HG03378 (cell line): ENCODE results near the gene MYH10.

Experiments used
- ATAC-seq: cut with Tn5 transposase; IDR thresholded peaks from one replicate; pipeline ENCODE4 v1.9.1; 2021; ENCODE audit warnings: mild to moderate bottlenecking, moderate library complexity; ENCODE audit not compliant: unreplicated experiment

MYH10 gene

GRCh38 chr17:8649157-8650118 is 18.9 kb upstream of the MYH10 start:
- ATAC-seq = no peak

DNA sequence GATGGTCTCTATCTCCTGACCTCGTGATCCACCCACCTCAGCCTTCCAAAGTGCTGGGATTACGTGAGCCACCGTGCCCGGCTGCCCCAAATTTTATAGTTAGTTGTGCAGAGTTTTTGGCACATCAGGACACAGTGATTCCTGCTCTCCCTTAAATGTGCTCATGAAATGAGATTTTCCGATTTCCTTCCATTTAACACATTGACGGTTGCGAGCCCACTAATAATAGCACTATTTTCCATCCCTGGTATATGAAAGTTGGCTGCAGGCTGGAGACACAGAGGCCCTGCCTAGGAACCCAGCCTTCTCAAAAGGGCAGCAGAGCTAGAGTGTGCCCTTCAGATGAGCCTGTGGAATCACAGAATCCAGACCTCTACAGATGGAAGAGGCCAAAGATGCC is 17.4 kb upstream of the MYH10 start:
- ATAC-seq = no peak

- ATAC-seq = no peak
Observed at GRCh38 chr17:8647202-8647601, 16.7 kb upstream of the MYH10 start.

DNA sequence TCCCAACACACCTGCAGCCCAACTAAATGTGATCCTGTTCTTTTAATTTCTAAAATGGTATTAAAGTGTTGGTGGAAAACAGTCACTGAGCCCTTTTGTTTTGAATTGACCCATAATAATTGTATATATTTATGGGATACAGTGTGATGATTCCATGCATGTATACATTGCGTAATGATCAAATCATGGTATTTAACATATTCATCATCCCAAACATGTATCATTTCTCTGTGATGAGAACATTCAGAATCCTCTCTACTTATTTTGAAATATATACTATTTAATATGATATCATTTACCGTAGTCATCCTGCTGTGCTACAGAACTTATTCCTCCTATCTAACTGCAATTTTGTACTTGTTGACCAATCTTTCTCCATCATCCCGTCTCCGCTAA is 14.0 kb upstream of the MYH10 start:
- ATAC-seq = no peak

DNA sequence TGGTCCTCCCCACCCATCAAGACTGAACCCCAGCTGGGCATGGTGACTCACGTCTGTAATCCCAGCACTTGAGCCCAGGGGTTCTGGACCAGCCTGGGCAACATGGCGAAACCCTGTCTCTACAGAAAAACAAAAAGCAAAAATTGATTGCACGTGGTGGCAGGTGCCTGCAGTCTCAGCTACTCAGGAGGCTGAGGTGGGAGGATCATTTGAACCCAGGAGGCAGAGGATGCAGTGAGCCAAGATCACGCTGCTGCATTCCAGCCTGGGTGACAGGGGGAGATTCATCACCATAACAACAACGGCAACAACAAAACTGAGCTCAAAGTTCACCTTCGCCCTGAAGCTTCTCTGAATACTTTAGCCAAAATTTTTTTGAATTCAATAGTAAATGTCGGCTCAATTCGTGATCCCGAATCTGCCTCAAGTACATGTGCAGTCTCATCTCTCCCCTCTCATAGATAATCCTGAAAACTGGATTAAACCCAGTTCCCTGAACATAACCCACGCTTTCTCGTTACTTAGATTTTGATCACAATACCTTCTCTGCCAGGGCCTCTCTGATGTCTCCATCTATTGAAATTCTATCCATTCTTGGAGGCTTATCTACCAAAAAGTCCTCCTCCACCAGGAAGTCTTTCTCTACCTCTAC is 13.5 kb upstream of the MYH10 start:
- ATAC-seq = no peak

DNA sequence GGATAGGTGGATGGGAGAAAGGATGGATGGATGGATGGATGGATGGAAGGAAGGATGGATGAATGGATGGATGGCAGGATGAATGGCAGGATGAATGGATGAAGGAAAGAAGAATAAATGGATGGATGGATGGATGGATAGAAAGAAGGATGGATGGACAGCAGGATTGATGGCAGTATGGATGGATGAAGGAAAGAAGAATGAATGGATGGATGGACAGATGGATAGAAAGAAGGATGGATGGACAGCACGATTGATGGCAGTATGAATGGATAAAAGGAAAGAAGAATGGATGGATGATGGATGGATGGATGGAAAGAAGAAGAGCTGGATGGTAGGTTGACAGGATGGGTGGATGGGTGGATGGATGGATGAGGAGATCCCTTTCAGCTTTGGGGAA is 9.2 kb upstream of the MYH10 start:
- no peak for ATAC-seq

DNA sequence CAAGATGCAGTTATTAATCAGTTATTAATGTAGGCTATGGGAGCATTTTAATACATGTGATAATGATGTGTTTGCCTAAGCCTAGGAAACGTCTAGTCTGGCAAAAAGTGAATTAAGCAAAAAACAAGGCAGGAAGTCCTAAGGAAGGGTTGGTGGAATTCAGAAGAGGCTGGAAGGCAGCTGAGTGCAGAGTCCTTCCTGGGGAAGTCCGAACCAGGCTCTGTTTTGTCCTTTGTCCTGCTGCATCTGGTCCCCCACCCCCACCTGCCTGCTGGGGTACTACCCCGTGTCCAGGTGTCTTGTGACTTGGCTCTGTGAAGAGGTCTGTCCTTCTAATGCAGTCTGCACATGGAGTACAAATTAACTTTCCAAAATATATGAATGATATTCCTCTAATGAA is 1.5 kb upstream of the MYH10 start:
- no peak for ATAC-seq

DNA sequence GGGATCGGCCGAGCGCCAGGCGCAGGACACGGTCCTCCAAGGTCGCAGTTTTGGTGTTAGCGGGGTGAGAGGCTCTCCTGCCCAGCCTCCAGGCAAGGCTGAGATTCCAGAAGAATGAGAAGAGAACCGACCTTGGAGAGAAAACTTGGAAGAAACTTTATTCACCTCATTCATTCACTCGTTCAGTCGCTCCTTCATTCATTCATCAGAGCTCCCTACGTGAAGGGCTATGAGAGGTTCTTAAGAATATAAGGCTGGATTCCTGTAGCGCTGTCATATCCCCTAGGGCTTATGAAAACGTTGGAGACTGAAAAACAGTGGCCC is 991 bp upstream of the MYH10 start:
- ATAC-seq = no peak

- peak; percentile 84 for ATAC-seq
Observed at GRCh38 chr17:8630802-8631553, 453 bp upstream of the MYH10 start.

- ATAC-seq = no peak
Observed at GRCh38 chr17:8629371-8630226, 926 bp downstream of the MYH10 start.

DNA sequence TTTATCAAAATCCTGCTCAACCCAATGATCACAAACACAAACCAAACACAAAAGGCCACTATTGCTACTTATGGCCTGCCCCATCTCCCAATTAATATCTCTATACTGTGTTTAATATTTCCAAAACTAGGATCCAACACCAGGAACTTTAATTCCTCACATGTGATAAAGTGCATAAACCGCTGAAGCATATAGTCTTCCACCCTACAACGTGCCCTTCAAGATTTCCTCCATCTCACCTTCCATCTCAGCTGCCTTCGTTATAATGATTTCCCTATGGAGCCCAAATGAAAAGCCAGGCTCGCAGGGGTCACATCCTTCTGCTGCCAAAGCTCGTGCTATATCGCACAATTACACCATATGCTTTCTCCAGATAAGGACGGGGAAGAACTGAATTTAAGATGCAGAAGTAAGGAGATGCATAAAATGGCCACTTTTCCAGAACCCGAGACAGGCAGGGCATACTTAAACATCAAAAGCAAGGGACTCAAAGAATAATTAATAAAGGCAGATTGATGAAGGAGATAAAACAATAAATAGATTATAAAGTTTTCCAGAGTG is 1.8 kb downstream of the MYH10 start:
- ATAC-seq = no peak

DNA sequence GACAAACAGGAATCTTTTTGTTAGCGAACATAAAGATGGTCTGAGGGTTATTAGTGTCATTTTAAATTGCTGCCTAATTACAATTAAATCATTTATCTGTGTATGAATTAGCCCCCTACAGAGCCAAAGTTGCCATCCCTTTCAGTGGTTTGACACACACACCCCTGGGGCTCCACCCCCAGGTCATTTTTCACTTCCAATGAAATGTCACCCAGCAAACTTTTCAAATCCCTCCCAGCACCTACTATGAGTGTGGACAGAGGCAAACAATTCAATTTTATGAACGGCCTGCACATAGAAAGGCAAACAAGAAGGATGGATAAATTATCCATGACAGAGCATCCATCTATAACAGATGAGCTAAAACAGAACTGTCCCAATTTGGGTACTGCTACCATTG is 2.4 kb downstream of the MYH10 start:
- no peak for ATAC-seq

GRCh38 chr17:8623591-8623990 is 6.9 kb downstream of the MYH10 start:
- no peak for ATAC-seq

GRCh38 chr17:8622191-8622590 is 8.3 kb downstream of the MYH10 start:
- ATAC-seq = no peak

- ATAC-seq = no peak
Observed at GRCh38 chr17:8621585-8621984, 8.9 kb downstream of the MYH10 start.

DNA sequence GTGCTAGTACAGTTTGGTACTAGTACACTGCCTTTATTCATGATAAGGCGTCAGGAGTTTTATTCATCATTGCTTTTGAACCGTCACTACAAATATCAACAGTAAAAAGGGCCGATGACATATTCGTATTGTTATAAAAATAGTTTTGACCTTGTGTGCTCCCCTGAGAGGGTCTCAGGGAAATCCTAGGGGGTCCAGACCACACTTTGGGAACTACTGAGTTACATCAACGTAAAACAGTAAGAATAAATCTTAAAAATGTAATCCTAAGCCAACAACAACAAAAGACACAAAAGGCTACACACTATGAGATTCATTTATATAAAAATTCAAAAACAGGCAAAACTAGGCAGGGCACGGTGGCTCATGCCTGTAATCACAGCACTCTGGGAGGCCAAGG is 11.2 kb downstream of the MYH10 start:
- ATAC-seq = no peak

- ATAC-seq = no peak
Observed at GRCh38 chr17:8618825-8619224, 11.7 kb downstream of the MYH10 start.

DNA sequence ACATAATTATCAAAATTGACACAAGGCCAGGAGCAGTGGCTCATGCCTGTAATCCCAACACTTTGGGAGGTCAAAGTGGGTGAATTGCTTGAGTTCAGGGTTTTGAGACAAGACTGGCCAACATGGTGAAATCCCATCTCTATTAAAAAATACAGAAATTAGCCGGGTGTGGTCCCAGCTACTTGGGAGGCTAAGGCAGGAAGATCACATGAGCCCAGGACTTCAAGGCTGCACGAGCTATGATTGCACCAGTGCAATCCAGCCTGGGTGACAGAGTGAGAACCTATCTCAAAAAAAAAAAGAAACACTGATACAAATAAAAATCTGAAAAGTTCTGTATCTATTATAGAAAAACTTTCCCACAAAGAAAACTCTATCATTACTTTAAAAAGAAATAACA is 15.5 kb downstream of the MYH10 start:
- ATAC-seq = no peak

DNA sequence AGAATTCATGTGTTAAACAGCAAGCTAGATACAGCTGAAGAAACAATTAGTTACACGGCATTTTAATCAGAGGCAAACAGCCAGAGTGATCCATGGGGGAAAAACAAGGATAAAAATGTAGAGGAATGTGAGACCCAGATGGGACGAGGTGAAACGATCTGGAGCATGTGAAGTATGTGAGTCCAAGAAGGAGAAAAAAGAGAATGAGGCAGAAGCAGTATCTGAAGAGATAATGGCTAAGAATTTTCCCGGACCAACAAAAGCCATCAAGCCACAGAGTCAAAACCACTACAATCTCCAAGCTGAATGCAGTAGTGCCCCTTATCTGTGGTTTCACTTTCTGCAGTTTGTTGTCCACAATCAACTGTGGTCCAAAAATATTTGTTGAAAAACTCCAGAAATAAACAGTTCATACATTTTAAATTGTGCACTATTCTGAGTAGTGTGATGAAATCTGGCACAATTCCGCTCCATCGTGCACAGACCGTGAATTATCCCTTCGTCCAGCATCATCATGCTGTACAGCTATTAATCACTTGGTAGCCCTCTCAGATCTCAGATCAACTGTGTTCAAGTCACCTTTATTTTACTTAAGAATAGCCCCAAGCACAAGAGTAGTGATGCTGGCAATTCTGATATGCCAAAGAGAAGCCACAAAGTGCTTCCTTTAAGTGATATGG is 18.8 kb downstream of the MYH10 start:
- ATAC-seq = no peak

GRCh38 chr17:8611137-8611536 is 19.4 kb downstream of the MYH10 start:
- ATAC-seq = no peak
